Measurements from ENCODE around the gene SELENON.

The SELENON gene, protein sequence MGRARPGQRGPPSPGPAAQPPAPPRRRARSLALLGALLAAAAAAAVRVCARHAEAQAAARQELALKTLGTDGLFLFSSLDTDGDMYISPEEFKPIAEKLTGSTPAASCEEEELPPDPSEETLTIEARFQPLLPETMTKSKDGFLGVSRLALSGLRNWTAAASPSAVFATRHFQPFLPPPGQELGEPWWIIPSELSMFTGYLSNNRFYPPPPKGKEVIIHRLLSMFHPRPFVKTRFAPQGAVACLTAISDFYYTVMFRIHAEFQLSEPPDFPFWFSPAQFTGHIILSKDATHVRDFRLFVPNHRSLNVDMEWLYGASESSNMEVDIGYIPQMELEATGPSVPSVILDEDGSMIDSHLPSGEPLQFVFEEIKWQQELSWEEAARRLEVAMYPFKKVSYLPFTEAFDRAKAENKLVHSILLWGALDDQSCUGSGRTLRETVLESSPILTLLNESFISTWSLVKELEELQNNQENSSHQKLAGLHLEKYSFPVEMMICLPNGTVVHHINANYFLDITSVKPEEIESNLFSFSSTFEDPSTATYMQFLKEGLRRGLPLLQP

DNA sequence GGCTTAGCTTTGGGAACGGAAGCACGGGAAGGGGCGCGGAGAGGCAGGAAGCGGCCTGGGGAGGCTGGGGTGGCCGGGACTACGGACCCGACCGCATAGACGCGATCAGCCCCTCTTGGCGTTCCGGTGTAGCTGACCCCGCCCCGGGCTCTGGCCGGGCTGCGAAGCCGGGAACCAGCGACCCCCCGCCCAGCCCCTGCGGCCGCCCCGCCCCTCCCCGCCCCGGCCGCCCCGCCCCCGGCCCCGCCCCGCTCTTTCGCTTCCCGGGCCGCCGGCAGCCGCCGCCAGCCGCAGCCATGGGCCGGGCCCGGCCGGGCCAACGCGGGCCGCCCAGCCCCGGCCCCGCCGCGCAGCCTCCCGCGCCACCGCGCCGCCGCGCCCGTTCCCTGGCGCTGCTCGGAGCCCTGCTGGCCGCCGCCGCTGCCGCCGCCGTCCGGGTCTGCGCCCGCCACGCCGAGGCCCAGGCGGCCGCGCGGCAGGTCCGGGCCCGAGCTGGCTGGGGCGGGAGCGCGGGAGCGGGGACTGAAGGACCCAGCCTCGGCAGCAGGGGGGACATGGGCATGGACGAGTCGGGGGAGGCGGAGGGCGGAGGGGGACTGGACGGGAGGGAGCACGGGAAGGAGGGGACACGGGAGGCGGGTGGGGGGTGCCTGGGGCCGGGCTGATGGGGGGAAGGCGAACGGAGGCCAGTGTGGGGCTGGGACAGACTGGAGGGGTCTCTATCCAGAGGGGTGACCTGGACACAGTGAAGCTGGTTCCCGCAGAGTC is at the start of gene SELENON:
TSS of gene SELENON (plus strand) at position 259 of the 768 bp plus-strand sequence. CDS start at position 297, 38 bp downstream.
- DNase-seq, result peak in 1 of 2 donors; percentile 45

DNA sequence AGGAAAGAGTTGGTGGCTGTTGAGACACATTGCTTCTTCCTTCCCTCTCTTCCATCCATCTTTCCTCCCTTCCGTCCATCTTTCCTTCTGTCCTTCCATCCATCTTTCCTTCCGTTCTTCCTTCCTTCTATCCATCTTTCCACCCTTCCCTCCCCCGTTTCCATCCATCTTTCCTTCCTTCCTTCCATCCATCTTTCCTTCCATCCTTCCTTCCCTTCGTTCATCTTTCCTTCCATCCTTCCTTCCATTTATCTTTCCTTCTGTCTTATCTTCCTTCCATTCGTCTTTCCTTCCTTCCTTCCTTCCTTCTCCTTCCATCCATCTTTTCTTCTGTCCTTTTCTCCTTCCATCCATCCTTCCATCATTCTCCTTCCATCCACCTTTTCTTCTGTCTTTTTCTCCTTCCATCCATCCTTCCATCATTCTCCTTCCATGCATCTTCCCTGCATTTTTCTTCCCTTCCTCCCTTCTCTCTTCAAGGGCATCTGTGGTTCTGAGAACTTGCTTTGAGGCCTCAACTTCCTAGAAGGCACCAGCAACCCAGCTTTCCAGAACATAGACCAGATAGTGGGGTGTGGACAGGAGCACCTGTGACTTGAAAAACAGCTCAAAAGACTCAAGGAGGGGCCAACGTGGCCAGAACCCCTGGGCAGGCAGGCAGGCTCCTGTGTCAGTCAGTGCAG is 48.9 kb upstream of the SELENON start:
- DNase-seq, result no peak

DNA sequence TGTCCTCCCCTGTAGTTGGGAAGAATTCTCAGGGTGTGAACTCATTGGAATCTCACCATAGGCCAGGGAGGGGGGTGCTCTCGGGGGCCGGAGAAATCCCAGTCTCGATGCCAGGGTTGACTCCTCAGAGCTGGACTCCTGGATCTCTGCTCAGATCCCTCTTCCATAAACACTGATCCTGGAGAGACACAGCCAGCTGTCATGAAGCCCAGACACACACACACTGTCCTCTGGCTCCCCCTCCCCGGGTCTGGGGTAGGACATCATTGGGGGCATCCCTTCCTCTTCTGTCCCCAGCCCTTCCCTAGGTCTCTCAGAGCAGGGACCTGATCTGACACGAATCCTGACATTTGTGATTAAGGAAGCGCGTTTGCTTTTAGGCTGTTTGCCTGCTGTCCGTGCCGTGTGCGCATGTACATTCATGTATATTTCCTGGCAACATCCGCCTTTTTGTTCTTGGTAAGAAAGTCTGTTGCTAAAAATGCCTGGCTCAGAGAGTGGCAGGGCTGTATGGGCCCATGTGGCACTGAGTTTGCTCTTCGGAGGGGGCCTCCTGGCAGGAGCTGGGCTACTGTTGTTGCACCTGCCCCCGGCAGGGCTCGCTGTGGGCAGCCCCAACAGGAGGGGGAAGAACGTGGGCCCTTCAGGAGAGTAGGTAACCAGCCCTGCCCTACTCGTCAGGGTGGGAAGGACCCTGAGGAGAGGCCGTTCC is 45.4 kb upstream of the SELENON start:
- peak; percentile 7 to 32 for DNase-seq

DNA sequence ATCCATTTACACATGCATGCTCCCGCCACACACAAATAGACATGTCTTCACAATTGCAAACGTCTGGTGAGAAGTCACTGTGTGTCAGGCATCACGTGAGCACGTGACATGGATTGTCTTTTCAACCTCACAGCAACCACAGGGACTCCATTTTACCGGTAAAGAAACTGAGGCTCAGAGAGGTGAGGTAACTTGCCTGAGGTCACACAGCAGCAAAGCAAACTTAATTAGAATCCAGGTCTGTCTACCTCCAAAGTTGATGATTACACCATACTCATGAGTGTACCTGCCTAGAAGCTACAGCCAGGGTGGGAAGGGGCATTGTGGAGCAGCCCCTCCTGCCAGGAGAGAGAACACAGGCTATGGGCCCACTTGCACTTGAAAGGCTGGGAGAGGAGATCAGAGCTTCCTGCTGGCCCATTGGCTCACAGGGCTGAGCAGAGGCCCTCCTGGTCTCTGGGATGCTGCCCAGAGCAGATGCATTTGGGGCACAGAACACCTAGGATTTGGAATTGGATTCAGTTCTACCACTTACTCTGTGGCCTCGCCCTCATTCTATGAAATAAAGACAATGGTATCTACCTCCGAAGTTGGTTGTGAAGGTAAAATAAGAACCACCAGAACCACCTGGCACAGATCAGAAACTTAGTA is 44.4 kb upstream of the SELENON start:
- DNase-seq, result no peak

DNA sequence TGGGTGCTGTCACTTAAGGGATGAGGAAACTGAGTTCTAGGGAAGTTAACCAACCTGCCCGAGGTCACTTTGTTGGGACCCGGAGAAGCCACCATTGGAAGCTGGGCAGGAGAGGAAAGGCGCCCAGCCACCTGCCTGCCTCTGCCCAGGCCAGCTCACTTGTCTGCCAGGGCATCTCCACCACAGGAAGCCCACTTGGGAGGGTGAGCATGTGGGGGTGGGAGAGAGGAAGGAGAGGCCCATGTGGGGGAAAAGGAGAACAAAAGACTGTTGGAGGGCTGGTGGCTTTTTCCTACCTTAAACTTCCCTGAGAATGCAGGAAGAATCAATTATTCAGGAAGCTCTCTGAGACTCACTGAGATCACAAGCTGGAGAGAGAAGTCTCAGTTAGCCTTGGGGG is 43.8 kb upstream of the SELENON start:
- no peak for DNase-seq

DNA sequence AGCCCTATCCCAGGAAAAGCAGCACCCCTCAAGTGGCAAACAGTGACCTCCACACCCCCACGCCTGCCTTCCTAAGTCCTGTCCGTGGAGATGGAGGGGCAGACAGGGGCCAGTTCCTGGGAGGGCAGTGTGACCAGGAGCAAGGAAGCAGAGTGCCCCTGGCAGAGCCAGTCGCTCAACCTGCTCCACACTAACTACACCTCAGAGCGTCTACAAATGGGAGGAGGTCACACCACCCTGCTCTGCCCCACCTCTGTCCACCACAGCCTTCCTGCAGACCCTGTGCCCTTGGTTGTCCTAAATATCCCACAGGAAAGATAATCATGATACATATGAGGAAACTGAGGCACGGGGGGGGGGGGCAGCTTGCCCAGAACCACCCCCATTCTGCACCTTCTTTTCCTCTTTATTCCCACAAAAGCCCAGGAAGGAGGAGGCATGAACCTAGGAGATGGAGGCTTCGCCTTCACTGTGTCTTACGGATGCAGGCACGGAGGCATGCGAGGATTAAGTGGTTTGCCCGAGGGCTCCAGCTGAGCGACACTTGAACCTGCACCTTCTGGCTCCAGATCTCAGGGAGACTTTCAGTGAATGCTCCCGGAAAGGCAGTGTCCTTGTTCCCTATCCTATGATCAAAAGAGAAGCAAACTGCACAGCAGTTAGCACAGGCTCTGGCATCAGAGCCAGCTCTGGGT is 42.7 kb upstream of the SELENON start:
- no peak for DNase-seq

DNA sequence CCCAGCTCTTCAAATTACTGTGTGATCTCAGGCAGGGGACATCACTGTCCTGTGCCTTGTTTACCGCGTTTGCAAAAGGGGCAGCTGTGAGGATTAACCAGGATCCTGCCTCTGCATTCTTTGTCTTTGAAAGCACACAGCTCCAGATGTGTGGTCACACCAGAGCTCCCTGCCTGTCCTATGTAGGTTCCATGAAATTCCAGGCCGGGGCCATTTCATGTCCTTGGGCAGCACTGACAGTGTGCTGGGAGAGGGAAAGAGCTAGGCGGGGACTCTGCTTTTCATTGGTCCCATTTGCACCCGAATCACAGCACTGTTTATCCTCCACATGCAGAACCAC is 42.2 kb upstream of the SELENON start:
- no peak for DNase-seq

DNA sequence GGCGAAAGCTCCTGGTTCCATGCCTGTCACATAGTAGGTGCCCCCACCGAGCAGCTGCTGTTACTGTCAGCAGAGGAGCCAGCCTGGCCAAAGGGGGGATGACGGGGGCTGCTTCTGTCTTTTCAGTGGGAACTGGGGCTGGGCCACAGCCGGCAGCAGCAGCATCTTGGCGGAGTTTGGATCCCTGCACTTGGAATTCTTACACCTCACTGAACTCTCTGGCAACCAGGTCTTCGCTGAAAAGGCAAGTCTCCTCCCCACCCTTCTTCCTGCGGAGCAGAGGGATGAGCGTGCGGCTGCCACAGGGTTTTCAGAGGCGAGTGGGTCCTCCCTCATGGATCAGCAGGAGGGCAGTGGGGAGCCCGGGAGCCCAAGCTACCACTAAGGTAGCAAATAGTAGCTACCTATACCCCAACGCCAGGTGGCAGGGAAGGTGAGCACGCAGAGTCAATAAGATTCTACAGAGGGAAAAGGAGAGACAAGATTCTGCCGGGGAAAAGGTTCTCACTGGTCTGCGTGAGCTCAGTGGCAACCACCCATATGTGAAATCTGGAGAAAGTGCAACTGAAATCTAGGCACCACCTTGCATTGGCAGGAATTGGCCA is 41.4 kb upstream of the SELENON start:
- DNase-seq, result no peak

DNA sequence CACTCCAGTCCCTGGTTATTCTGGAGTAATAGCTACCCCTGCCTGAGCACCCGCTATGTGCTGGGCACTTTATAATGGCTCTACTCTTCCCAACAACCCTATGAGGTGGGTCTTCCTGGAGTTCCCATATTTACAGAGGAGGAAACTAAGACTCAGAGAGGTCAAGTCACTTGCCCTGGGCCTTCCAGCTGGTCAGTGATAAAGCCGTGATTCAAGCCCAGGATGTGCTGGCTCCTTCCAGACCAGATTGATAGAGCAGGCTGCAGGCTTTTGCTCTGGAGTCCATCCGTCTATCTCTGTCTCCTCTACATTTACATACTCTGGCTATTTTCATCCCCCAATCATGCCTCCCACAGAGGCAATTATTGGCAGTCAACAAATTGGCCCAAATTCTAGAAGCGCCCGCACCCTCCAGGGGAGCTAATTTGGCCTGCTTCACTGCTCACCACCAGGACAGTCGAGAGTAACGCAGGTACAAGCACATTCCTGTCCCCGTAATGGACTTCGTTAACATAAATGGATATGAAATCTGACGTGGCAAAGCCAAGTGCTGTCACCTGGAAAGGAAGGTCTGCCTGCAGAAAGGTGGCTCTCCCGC is 39.8 kb upstream of the SELENON start:
- no peak for DNase-seq

DNA sequence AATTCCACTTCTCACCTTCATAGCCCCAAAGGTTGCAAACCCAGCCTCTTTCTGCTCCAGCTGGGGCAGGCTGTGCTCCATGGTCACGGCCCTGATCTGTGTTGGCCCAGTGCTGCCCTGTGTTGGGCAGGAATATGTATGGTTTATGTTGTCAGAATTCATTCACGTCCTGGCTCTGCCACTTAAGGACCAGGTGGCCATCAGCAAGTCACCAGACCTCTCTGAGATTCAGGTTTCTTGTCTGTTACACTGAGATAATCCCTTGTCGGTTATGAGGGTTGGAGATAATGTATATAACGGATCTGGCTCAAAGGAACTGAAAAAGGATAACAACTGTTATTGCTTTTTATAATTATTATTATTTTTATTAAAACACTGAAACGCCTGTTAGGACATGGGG is 39.1 kb upstream of the SELENON start:
- no peak for DNase-seq

DNA sequence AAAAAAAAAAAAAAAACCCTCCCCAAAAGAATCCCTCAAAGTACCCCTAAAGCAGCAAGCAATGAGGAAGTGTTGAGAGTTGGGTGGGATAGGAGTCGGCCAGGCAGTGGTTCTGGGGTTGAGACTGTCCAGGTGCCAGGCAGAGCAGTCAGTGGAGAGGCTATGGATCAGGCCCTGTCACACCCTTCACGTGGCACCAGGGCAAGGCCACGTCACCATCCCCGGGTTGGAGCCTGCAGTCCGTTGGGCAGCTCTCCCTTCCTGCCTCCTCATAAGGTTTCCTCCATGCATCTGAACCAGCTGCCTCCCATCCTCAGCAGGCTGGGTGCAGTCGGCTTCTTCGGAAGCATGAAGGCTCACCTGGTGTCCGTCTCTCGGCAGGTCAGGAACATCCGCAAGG is 36.5 kb upstream of the SELENON start:
- DNase-seq, result no peak

DNA sequence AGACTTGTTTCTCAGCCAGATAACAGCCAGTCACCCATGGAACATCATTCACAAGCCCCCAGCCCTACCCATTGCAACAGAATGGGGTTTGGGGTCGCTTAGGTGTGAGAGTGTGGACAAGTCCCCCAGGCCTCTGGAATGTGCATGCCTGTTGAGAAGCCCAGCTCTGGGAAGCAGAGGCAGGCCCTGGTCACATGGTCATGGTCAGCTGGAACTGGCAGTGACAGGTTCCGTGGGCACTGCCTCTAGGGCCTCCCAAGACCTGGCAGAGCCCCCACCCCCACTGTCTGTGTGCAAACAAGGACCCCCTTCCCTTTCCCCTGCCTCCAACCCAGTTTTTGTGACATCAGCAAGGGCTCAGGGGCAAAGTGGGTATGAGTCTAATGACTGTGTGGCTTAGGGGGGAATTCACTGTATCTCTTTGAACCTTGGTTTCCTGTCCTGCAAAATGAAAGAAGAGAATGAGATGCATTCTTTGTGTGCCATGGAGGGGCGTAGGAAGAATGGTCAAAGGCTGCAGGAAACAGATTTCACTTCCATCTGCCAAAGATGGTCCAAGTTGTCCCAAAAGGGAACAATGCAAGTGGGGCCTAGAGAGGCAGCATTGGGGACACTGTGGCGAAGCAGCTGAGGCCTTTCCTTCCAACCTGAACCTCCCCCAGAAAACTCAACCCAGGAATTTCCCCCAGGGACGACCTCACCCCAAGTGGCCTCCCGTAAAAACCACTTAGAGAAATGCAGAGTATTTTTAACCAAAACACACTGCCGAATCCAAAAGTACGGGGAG is 34.7 kb upstream of the SELENON start:
- no peak for DNase-seq

DNA sequence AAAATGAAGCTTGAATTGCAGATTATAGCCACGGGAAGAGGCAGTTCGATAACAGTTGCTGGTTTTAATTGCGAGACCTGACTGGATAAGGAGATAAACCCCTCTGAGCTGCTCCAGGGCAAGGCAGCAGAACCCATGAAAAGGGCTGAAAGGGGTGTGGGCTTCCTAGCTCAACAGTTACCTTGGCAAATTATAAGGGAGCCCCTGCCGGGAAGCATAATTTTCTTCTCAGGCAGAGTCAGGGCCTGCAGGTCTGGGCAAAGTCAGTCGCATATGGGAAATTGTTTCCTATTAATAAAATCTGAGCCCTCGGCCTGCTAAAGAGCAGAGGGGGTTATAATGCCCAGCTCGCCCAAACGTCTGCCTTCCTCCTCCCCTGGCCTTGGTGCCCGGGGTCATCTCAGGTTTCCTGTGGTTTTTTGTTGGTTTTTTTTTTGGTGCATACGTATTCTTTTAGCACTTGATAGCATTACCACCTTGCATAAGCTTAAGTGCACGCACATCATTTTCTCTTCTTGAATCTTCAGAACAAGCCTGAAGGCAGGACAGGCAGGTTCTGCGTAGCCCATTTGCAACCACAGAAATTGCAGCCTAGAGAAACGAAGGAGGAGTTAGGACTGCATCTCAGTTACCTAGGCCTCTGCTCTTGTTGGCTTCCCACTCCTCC is 33.9 kb upstream of the SELENON start:
- DNase-seq, result no peak

DNA sequence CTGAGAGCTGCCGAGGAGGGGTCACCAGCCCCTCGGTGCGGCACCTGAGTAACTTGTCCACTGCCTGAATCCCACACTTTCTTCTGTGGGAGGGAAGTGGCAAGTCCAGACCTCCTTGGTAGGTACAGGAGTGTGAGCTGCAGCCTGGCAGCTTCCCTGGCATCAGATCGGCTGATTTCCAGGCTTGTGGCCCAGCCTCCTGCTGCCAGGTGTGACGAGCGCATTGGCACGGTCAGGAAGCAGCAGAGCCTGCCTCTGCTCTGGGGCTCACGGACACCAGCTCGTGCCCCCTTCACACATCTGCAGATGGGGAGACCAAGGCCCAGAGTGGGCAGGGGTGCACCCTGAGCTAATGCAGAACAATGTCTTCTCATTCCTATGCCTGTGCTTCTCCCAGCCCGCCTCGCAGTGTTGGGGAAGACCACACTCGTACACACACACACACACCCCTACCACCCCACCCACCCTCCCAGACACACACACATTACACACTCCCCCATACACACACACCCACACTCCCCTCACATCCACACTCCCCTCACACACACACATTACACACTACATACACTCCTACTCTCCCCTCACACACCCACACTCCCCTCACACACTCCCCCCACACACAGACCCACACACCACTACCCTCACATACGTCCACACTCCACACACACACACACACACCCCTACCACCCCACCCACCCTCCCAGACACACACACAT is 33.1 kb upstream of the SELENON start:
- no peak for DNase-seq

DNA sequence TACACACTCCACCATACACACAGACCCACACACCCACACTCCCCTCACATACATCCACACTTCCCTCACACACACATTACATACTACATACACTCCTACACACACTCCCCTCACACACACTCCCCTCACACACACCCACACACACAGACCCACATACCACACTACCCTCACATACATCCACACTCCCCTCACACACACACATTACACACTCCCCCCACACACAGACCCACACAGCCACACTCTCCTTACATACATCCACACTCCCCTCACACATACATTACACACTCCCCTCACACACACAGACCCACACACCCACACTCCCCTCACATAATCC is 32.6 kb upstream of the SELENON start:
- DNase-seq, result no peak

DNA sequence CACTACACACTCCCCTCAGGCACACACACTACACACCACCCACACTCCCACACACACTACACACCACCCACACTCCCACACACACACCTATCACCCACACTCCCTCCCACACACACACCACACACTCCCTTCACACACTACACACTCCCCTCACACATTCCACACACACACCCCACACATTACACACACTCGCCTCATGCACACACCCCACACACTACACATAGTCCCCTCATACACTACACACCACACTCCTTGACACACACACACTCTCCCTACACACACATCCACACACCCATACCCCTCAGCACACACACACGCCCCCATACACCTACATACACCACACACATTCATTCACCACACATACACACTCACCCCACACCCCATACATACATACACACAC is 31.0 kb upstream of the SELENON start:
- no peak for DNase-seq

DNA sequence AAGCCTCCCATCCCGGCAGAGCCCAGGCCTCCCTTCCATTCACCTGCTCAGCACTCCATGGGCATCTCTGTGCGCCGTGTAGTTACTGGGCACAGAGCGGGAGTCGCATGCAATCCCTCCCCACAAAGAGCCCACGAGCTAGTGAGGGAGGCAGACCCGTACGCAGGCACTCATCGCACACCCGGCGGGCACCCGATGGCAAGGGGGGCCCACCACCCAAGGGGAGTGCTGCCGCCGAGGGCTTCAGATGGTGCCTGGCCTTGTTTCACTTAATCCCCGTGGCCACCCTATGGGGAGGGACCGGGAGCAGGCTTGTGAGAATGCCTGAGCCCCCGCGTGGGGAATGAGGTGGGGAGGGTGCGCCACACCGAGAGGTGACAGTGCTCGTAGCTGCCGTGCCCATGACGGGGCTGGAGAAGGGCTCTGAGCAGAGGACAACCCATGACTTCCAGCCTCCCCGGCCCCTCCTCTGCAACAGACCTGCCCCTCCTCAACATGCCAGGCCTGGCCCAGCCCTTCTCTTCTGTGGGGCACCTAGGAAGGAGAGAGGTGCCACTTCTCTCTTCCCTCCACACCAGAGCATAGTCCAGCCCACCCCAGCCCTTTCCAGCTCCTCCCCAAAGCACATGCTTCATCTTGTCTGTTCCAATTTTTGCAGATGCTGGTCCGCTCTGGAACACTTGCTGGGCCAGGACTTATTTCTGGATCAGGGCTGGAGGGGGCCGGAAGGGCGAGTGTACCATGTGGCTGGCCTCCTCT is 30.2 kb upstream of the SELENON start:
- no peak for DNase-seq

Measured in CD4-positive, alpha-beta T cell treated with Interleukin-1 beta for 1 hour (primary cell).